Measurements from ENCODE around the gene AKAP5.

The AKAP5 gene

GRCh38 chr14:64465191-64465822, at the start of gene AKAP5:
AKAP5 (plus strand) TSS chr14:64465499; CDS start chr14:64468395, 2,896 bp downstream.
- TF ChIP-seq CTCF (IDR thresholded peaks at IDR 0.05), result no peak

GRCh38 chr14:64416348-64416932, 48.9 kb upstream of the AKAP5 start:
- no peak for TF ChIP-seq CTCF (IDR thresholded peaks at IDR 0.05)

GRCh38 chr14:64417055-64417770, 48.1 kb upstream of the AKAP5 start:
- no peak for TF ChIP-seq CTCF (IDR thresholded peaks at IDR 0.05)

GRCh38 chr14:64417771-64418125, 47.6 kb upstream of the AKAP5 start:
- TF ChIP-seq CTCF (IDR thresholded peaks at IDR 0.05), result no peak

- no peak for TF ChIP-seq CTCF (IDR thresholded peaks at IDR 0.05)
These were observed 46.3 kb upstream of the AKAP5 start for GRCh38 chr14:64419003-64419402.

- TF ChIP-seq CTCF (IDR thresholded peaks at IDR 0.05), result no peak
These were observed 44.1 kb upstream of the AKAP5 start for GRCh38 chr14:64421166-64421565.

- no peak for TF ChIP-seq CTCF (IDR thresholded peaks at IDR 0.05)
These were observed 43.3 kb upstream of the AKAP5 start for GRCh38 chr14:64422005-64422404.

All from LNCAP (cell line).